Measurements from ENCODE around the gene GRIN3A.

DNA sequence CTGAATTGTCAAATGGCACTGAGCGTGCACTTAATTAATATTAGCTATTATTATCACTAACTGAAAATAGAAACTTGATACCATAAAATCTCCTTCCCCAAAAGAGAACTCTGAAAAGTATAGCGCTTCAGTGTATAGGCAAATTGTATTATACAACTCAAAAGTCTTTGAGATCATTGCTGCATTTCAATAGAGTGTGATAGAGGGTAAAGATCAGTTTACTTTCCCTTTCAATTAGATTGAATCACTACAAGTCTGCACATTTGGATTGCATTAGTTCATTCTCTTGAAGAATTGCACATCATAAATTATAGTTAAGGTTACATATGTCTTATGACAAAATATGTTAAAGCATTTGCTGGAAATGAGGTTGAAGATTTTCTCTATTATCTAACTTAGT lies 13.4 kb upstream of the GRIN3A start:
- TF ChIP-seq CTCF (IDR thresholded peaks at IDR 0.05) (no peak), POLR2A (IDR thresholded peaks at IDR 0.05) (no peak)
